Bronchial epithelial cell (primary cell): Measurements from ENCODE around the gene CISH. TPM values are rescaled to one million over a fixed set of nuclear protein-coding genes. Genes with fewer than 3 reads are reported as not detected.

Source experiments
- DNase-seq: peaks from one replicate; pipeline ENCODE4 v3.0.0-alpha.2; 2010; ENCODE audit warnings: low read depth
- FAIRE-seq: peaks from 2 replicates; lab custom pipeline; 2011; peaks lifted over from hg19 to GRCh38; lab: Jason Lieb, UNC
- H3K27me3 ChIP-seq: 2 replicates; pipeline ENCODE4 v1.5.1; 2011; ENCODE audit warnings: low read length; ENCODE audit not compliant: control insufficient read depth, insufficient read depth
- H3K36me3 ChIP-seq: 2 replicates; pipeline ENCODE4 v1.5.1; 2011; ENCODE audit warnings: low read length; ENCODE audit not compliant: control insufficient read depth, insufficient read depth
- H3K4me3 ChIP-seq: 2 replicates; pipeline ENCODE4 v1.5.1; 2011; ENCODE audit warnings: mild to moderate bottlenecking, low read depth, low read length, control low read depth
- total RNA-seq: library from RNA; depleted of rRNA; stranded (reverse); fragments of >200 nt; gene quantifications from 2 replicates; pipeline ENCODE4 v1.2.1, GENCODE V29; 2014
- TF ChIP-seq, protein P1 (sequence below): IDR thresholded peaks from 2 replicates; pipeline ENCODE4 v1.5.1; 2011; ENCODE audit warnings: mild to moderate bottlenecking, moderate library complexity, low read length, control low read depth, inconsistent platforms; ENCODE audit not compliant: insufficient read depth, severe bottlenecking

CISH gene
- total RNA-seq, 1 donor from 2014 or later: 0.26 TPM

DNA sequence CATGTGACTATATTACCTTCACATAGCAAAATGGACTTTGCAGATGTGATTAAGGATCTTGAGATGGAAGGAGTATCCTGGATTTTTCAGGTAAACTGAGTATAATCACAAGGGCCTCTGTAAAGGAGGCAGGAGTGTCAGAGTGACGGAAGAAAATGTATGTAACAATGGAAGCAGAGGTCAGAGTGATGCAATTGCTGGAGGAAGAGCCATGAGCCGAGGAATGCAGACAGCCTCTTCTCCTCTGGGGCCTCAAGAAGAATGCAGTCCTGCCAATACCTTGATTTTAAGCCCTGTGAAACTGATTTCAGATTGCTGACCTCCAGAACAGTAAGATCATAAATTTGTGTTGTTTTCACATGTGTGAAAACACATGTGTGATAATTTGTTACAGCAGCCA is 27.2 kb downstream of the CISH start:
- no peak overlapping the region for H3K4me3 ChIP-seq
- H3K27me3 ChIP-seq: no peaks in the 10 kb centered on the region
- peaks cover 8% of the 10 kb centered on the region for H3K36me3 ChIP-seq
- DNase-seq (no peak), FAIRE-seq (no peak)
- TF ChIP-seq, protein P1, sequence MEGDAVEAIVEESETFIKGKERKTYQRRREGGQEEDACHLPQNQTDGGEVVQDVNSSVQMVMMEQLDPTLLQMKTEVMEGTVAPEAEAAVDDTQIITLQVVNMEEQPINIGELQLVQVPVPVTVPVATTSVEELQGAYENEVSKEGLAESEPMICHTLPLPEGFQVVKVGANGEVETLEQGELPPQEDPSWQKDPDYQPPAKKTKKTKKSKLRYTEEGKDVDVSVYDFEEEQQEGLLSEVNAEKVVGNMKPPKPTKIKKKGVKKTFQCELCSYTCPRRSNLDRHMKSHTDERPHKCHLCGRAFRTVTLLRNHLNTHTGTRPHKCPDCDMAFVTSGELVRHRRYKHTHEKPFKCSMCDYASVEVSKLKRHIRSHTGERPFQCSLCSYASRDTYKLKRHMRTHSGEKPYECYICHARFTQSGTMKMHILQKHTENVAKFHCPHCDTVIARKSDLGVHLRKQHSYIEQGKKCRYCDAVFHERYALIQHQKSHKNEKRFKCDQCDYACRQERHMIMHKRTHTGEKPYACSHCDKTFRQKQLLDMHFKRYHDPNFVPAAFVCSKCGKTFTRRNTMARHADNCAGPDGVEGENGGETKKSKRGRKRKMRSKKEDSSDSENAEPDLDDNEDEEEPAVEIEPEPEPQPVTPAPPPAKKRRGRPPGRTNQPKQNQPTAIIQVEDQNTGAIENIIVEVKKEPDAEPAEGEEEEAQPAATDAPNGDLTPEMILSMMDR: no peak

DNA sequence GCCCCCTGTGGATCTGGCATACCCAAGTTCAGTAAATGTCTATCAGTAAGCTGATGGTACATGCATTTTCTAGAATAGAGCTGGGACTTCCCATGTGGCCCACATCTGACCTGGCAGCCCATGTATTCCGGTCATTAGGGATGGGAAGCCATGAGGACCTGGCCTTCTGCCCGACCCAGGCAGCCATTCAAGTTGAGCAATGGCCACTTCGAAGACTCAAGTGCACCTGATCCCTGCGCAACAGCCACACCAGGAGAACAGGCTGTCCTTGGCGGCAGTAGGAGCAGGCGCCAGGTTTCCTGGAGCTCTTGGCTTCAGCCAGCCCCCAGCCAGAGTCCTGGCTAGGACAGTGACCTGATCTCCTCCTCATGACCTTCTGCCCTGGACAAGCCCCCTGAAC is 27.7 kb downstream of the CISH start:
- H3K36me3 ChIP-seq: peaks cover 10% of the 10 kb centered on the region
- H3K27me3 ChIP-seq: no peaks in the 10 kb centered on the region
- H3K4me3 ChIP-seq: no peak overlapping the region
- no peak for FAIRE-seq
- DNase-seq: no peak
- TF ChIP-seq, protein P1: no peak

DNA sequence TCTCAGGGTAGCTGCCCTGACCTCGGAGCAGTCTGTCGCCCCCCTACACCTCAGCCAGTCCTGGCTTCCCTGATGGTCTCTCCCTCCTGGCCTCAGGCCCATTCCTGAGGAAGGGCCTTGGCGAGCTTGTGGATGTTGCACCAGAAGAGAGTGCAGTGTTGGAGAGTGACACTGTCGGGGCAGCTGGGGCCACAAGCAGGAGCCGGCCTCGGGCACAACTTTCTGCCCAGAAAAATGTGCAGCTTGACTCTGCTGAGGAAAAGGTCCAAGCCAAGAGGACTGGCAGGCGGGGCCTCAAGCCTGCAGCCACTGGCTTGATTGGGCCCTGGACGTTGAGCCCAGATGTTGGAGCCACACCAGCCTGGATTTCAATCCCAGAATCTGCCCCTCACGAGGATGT is 29.5 kb downstream of the CISH start:
- no peak for DNase-seq
- TF ChIP-seq, protein P1: no peak
- Histone ChIP-seq H3K4me3 (no peak overlapping the region), H3K27me3 (no peaks in the 10 kb centered on the region), H3K36me3 (peaks cover 17% of the 10 kb centered on the region)
- FAIRE-seq: no peak

DNA sequence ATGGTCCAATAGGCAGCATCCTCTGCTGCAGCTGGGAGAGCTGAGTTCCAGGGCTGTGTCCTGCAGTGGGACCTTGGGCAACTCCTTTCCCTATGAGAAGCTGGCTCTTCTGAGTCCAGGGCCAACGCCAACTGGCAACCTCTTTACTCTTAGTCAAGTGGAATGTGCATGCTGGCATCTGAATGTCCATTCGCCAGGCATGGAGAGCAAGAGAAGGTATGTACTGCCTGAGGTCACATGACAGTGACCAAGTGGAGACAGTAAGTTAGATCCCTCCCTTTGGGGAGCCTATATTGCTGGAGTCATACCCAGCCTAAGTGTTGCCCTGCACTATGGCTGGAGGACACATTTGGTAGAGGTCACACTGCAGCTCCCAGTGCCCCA is 30.1 kb downstream of the CISH start:
- TF ChIP-seq, protein P1: no peak
- Histone ChIP-seq H3K36me3 (peaks cover 21% of the 10 kb centered on the region), H3K27me3 (no peaks in the 10 kb centered on the region), H3K4me3 (no peak overlapping the region)
- FAIRE-seq (no peak), DNase-seq (no peak)

DNA sequence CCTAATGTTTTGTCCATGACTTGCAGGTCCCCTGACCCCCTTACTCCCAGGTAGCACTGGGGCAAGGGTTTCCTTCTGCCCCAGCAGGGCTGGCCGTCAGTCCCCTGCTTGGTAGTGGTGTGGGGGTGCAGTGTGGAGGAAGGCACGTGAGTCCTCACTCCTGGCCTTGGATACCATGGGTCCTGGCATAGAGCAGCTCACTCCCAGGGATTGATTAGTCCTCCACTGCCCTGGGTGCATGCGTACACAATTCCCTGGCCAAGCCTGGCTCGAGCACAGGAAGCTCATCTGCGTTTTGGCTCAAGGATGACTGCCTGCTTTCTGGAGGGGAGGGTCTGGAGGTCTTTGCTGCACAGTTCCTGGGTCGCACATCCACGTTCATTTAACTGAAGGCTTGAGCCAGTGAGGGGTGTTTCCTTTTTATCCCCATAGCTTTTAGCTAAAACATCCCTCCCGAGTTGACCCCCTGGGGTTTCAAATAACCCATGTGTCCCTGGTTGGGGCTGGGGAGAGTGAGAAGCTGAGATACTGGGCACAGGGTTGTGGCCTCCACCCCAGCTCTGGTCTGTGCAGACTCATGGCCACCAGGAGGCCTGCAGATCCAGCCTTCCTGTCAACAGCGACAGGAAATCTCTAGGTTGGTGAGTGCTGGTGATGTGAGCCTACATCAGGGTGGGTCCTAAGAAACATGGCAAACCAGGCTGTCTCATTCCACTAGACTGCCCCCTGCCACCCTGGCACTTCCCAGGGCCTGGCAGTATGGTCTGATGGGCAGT is 30.7 kb downstream of the CISH start:
- Histone ChIP-seq H3K4me3 (no peak overlapping the region), H3K36me3 (peaks cover 21% of the 10 kb centered on the region), H3K27me3 (no peaks in the 10 kb centered on the region)
- FAIRE-seq (no peak), DNase-seq (no peak)
- TF ChIP-seq, protein P1: no peak

DNA sequence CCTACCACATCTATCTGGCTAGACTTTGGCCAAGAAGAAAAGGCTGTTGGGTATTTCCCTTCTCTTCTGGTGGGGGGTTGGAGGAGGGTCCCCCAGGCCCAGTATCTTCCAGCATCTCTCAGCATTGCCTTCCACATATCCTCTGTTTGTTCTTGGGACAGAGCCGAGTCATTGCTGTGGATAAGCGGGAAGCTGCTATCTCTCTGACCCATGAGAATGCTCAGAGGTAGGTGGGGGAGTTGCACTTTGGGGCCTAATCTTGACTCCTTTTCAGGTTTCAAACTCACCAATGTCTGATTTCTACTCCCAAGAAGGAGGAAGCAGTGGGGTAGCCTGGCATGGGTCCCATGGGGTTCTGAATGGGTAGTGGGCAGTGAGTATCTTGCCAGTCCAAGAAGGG is 34.2 kb downstream of the CISH start:
- Histone ChIP-seq H3K4me3 (no peak overlapping the region), H3K36me3 (peaks cover 27% of the 10 kb centered on the region)
- no peak for FAIRE-seq

More for the DNA sequence above, 34.2 kb downstream of the CISH start:
- H3K27me3 ChIP-seq: no peaks in the 10 kb centered on the region
- no peak for DNase-seq
- TF ChIP-seq, protein P1: no peak
